Mesendoderm (in vitro differentiated cells): ENCODE data around the gene P2RX7.
"Not testable (repeated sequence)": the region's sequence is repeated elsewhere in the genome, so short reads cannot be mapped to it uniquely, and the experiment has no call there.

ENCODE experiments used
- DNase-seq: peaks from one replicate; pipeline ENCODE4 v3.0.0; 2013
- H2AK5ac ChIP-seq: 2 replicates; pipeline ENCODE4 v1.6.1; 2013; ENCODE audit warnings: low read length, inconsistent platforms
- H2BK120ac ChIP-seq: 2 replicates; pipeline ENCODE4 v1.6.1; 2013; ENCODE audit warnings: low read depth, mild to moderate bottlenecking, low read length, moderate library complexity, mixed read lengths
- H2BK15ac ChIP-seq: replicated peaks from 2 replicates; pipeline ENCODE4 v1.6.1; 2013; ENCODE audit warnings: low read depth, mild to moderate bottlenecking, moderate library complexity
- H2BK5ac ChIP-seq: 2 replicates; pipeline ENCODE4 v1.6.1; 2013; ENCODE audit warnings: low read length, inconsistent platforms
- H3K18ac ChIP-seq: 2 replicates; pipeline ENCODE4 v1.6.1; 2013; ENCODE audit warnings: mild to moderate bottlenecking, low read length, mixed read lengths
- H3K23ac ChIP-seq: one replicate; pipeline ENCODE4 v1.6.1; 2013; ENCODE audit warnings: low read length
- H3K27ac ChIP-seq: 2 replicates; pipeline ENCODE4 v1.5.1; 2013; ENCODE audit warnings: low read depth, mild to moderate bottlenecking, inconsistent platforms, low read length, moderate library complexity
- H3K27me3 ChIP-seq: 2 replicates; pipeline ENCODE4 v1.6.1; 2013; ENCODE audit warnings: low read length, control low read depth, mild to moderate bottlenecking, inconsistent platforms; ENCODE audit not compliant: insufficient read depth, poor library complexity
- H3K36me3 ChIP-seq: 2 replicates; pipeline ENCODE4 v1.6.1; 2013; ENCODE audit warnings: low read length, inconsistent platforms; ENCODE audit not compliant: control insufficient read depth, insufficient read depth
- H3K4ac ChIP-seq: one replicate; pipeline ENCODE4 v1.6.1; 2013; ENCODE audit warnings: low read depth, mild to moderate bottlenecking, low read length, moderate library complexity
- H3K4me1 ChIP-seq: 2 replicates; pipeline ENCODE4 v1.6.1; 2013; ENCODE audit warnings: low read depth, low read length, inconsistent platforms; ENCODE audit not compliant: control insufficient read depth
- H3K4me2 ChIP-seq: 2 replicates; pipeline ENCODE4 v1.6.1; 2013; ENCODE audit warnings: low read length
- H3K4me3 ChIP-seq: 2 replicates; pipeline ENCODE4 v1.5.1; 2013; ENCODE audit warnings: mild to moderate bottlenecking, low read length
- H3K56ac ChIP-seq: one replicate; pipeline ENCODE4 v1.6.1; 2013; ENCODE audit warnings: low read length
- H3K79me1 ChIP-seq: 2 replicates; pipeline ENCODE4 v1.6.1; 2013; ENCODE audit warnings: low read length, inconsistent platforms
- H3K79me2 ChIP-seq: 2 replicates; pipeline ENCODE4 v1.6.1; 2013; ENCODE audit warnings: mild to moderate bottlenecking, low read length; ENCODE audit not compliant: control insufficient read depth, insufficient read depth
- H3K9ac ChIP-seq: 2 replicates; pipeline ENCODE4 v1.6.1; 2013; ENCODE audit warnings: low read length, inconsistent platforms
- H4K5ac ChIP-seq: one replicate; pipeline ENCODE4 v1.6.1; 2013; ENCODE audit warnings: low read length
- H4K8ac ChIP-seq: one replicate; pipeline ENCODE4 v1.6.1; 2013; ENCODE audit warnings: low read depth, mild to moderate bottlenecking, control low read depth, low read length, moderate library complexity
- WGBS: extraction: QIAGEN DNeasy Blood & Tissue Kit; methylation state at CpG from one replicate; pipeline ENCODE4 v1.1.7; 2013; ENCODE audit warnings: low lambda C conversion rate, missing lambda C conversion rate; ENCODE audit not compliant: insufficient coverage; ENCODE audit errors: extremely low coverage; 5-methylcytosine and 5-hydroxymethylcytosine counted together

Gene P2RX7

GRCh38 chr12:121189619-121190155, 57.0 kb downstream of the P2RX7 start:
- Histone ChIP-seq H3K36me3 (no peaks in the 10 kb centered on the region), H3K4me3 (no peak overlapping the region), H2AK5ac (no peak overlapping the region), H3K27me3 (no peaks in the 10 kb centered on the region), H3K79me2 (no peaks in the 10 kb centered on the region), H3K9ac (no peak overlapping the region), H3K4me1 (no peaks in the 10 kb centered on the region), H3K18ac (no peak overlapping the region), H3K56ac (no peak overlapping the region), H3K27ac (no peak overlapping the region), H4K8ac (no peak overlapping the region), H3K79me1 (no peaks in the 10 kb centered on the region), H2BK5ac (no peak overlapping the region), H3K4ac (no peak overlapping the region), H3K4me2 (no peak overlapping the region), H2BK15ac (no peak overlapping the region), H3K23ac (no peak overlapping the region), H2BK120ac (no peak overlapping the region), H4K5ac (no peak overlapping the region)
- WGBS, result no CpG with 5 or more reads among the region's 9 CpGs
- no peak for DNase-seq

GRCh38 chr12:121190523-121191031, 57.9 kb downstream of the P2RX7 start:
- Histone ChIP-seq H2BK120ac (no peak overlapping the region), H3K9ac (no peak overlapping the region), H3K4me3 (no peak overlapping the region), H2AK5ac (no peak overlapping the region), H3K4me2 (no peak overlapping the region), H2BK5ac (no peak overlapping the region), H2BK15ac (no peak overlapping the region), H3K79me2 (no peaks in the 10 kb centered on the region), H3K23ac (no peak overlapping the region), H3K4ac (no peak overlapping the region), H3K4me1 (no peaks in the 10 kb centered on the region), H4K8ac (no peak overlapping the region), H3K27ac (no peak overlapping the region), H4K5ac (no peak overlapping the region), H3K36me3 (no peaks in the 10 kb centered on the region), H3K56ac (no peak overlapping the region), H3K79me1 (no peaks in the 10 kb centered on the region), H3K18ac (no peak overlapping the region), H3K27me3 (no peaks in the 10 kb centered on the region)
- peak; percentile 93 for DNase-seq
- no CpG with 5 or more reads among the region's 2 CpGs for WGBS

DNA sequence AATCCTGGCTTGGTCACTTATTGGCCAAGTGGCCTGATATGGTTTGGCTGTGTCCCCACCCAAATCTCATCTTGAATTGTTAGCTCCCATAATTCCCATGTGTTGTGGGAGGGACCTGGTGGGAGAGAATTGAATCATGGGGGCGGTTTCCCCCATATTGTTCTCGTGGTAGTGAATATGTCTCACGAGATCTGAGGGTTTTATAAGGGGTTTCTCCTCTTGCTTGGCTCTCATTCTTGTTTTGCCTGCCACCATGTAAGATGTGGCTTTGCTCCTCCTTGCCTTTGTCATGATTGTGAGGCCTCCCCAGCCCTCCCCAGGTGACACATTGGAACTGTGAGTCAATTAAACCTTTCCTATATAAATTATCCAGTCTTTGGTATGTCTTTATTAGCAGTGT, 58.5 kb downstream of the P2RX7 start:
- H3K4me3 ChIP-seq, result no peak overlapping the region
- no peak overlapping the region for H3K23ac ChIP-seq

GRCh38 chr12:121196902-121197301, 64.2 kb downstream of the P2RX7 start:
- Histone ChIP-seq H2BK5ac (no peak overlapping the region), H3K4ac (no peak overlapping the region), H3K79me2 (no peaks in the 10 kb centered on the region), H2BK15ac (no peak overlapping the region), H3K36me3 (no peaks in the 10 kb centered on the region), H3K9ac (no peak overlapping the region), H3K27ac (no peak overlapping the region), H4K5ac (no peak overlapping the region), H3K27me3 (no peaks in the 10 kb centered on the region), H3K23ac (no peak overlapping the region), H2BK120ac (no peak overlapping the region), H3K4me1 (no peaks in the 10 kb centered on the region), H3K79me1 (no peaks in the 10 kb centered on the region), H3K56ac (no peak overlapping the region), H3K4me3 (no peak overlapping the region), H3K18ac (no peak overlapping the region), H4K8ac (no peak overlapping the region), H2AK5ac (no peak overlapping the region), H3K4me2 (no peak overlapping the region)
- no peak for DNase-seq
- no CpG with 5 or more reads among the region's 6 CpGs for WGBS

More for the DNA sequence above, 58.5 kb downstream of the P2RX7 start:
- Histone ChIP-seq H2AK5ac (no peak overlapping the region), H3K18ac (no peak overlapping the region), H3K27ac (no peak overlapping the region), H3K36me3 (no peaks in the 10 kb centered on the region), H2BK5ac (no peak overlapping the region), H3K4ac (no peak overlapping the region), H3K4me2 (no peak overlapping the region), H4K8ac (no peak overlapping the region), H3K9ac (no peak overlapping the region), H3K56ac (no peak overlapping the region), H3K4me1 (no peaks in the 10 kb centered on the region), H2BK15ac (no peak overlapping the region), H2BK120ac (no peak overlapping the region), H3K79me1 (no peaks in the 10 kb centered on the region), H3K27me3 (no peaks in the 10 kb centered on the region), H4K5ac (no peak overlapping the region), H3K79me2 (no peaks in the 10 kb centered on the region)
- no CpG with 5 or more reads among the region's 3 CpGs for WGBS
- no peak for DNase-seq

DNA sequence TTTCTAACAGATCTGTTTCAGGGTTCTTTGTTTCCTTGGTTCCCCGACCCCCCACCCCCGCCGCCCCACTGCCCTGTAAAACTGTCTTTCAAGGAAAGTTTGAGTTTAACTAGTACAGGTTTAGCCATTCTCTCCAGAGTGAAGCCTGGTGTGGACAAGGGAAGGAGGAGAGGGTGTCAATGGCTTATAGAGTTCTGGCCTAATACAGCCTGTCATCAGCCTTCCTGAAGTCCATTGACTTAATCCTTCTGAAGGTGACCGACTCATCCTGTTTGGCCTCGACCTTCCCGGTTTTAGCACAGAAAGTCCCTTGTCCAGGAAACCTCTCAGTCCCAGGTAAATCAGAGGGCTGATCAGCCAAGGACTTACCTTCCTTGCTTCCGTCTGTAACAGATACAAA, 66.3 kb downstream of the P2RX7 start:
- H4K8ac ChIP-seq, result no peak overlapping the region
- no peaks in the 10 kb centered on the region for H3K27me3 ChIP-seq
- DNase-seq, result no peak
- no peaks in the 10 kb centered on the region for H3K36me3 ChIP-seq
- H2BK120ac ChIP-seq, result no peak overlapping the region
- H3K4me1 ChIP-seq, result no peaks in the 10 kb centered on the region
- no peak overlapping the region for H3K4ac ChIP-seq
- H3K4me3 ChIP-seq, result no peak overlapping the region
- H3K18ac ChIP-seq, result no peak overlapping the region
- H2BK15ac ChIP-seq, result no peak overlapping the region
- no peak overlapping the region for H3K4me2 ChIP-seq
- H3K79me1 ChIP-seq, result no peaks in the 10 kb centered on the region
- H4K5ac ChIP-seq, result no peak overlapping the region
- no peak overlapping the region for H3K9ac ChIP-seq
- no peak overlapping the region for H2AK5ac ChIP-seq
- H2BK5ac ChIP-seq, result no peak overlapping the region
- no peak overlapping the region for H3K23ac ChIP-seq
- H3K79me2 ChIP-seq, result no peaks in the 10 kb centered on the region
- WGBS, result no CpG with 5 or more reads among the region's 7 CpGs
- no peak overlapping the region for H3K56ac ChIP-seq
- no peak overlapping the region for H3K27ac ChIP-seq

- not testable (repeated sequence) for H3K79me1 ChIP-seq, H3K36me3 ChIP-seq, H3K4me3 ChIP-seq, H3K4ac ChIP-seq, H3K23ac ChIP-seq, H2BK5ac ChIP-seq, H4K8ac ChIP-seq, H3K27me3 ChIP-seq, H4K5ac ChIP-seq, H2AK5ac ChIP-seq, H3K4me2 ChIP-seq, H2BK15ac ChIP-seq, H3K18ac ChIP-seq, H3K27ac ChIP-seq, DNase-seq, H2BK120ac ChIP-seq, H3K9ac ChIP-seq, H3K4me1 ChIP-seq, H3K56ac ChIP-seq, H3K79me2 ChIP-seq
- WGBS, result no CpG with 5 or more reads among the region's 6 CpGs
These were observed 68.5 kb downstream of the P2RX7 start for GRCh38 chr12:121201140-121201539.
